Endothelial cell of umbilical vein (primary cell): ENCODE results near the gene CNNM2. TPM values are rescaled to one million over a fixed set of nuclear protein-coding genes. Genes with fewer than 3 reads are reported as not detected.

Source experiments
- BruUV-seq: library from RNA; stranded (reverse); fragments of 400-500 nt; replicated peaks from 2 replicates; lab custom pipeline; 2021; lab: Mats Ljungman, UMichigan
- CTCF ChIA-PET: fragments of 300-600, 350-600 bp; sonication (Branson Sonifier 250); formaldehyde crosslinking; loops from one replicate; lab custom pipeline; 2021; ENCODE audit warnings: antibody characterized with exemption, inconsistent platforms; lab: Charles Lee
- POLR2A ChIA-PET: fragments of 300-600, 350-600 bp; sonication (Branson Sonifier 250); formaldehyde crosslinking; loops from one replicate; lab custom pipeline; 2021; ENCODE audit warnings: antibody characterized with exemption, inconsistent platforms; lab: Charles Lee
- DNase-seq: peaks from one replicate; pipeline ENCODE4 v3.0.0-alpha.2; 2011; ENCODE audit warnings: low read depth, low spot score
- FAIRE-seq: peaks from 2 replicates; lab custom pipeline; 2011; peaks lifted over from hg19 to GRCh38; lab: Jason Lieb, UNC
- H2AFZ ChIP-seq: 2 replicates; pipeline ENCODE4 v1.6.0; 2012; ENCODE audit warnings: low read depth, low read length, control low read depth, inconsistent platforms
- H3K27ac ChIP-seq: 2 replicates; pipeline ENCODE4 v1.5.1; 2011; ENCODE audit warnings: low read depth, mild to moderate bottlenecking, control low read depth, low read length, moderate library complexity; ENCODE audit not compliant: insufficient read depth
- H3K27me3 ChIP-seq, 2 experiments: 2 replicates each; pipeline versions ENCODE4 v1.6.0 to v1.6.1; 2011; ENCODE audit warnings: low read length in 2 of 2, mixed read lengths in 1 of 2; ENCODE audit not compliant: control insufficient read depth in 2 of 2, insufficient read depth in 2 of 2
- H3K36me3 ChIP-seq, 2 experiments: 2 replicates in 1 of 2; 3 replicates in 1 of 2; pipeline ENCODE4 v1.5.1; 2011; ENCODE audit warnings: low read length in 2 of 2, mild to moderate bottlenecking in 1 of 2, moderate library complexity in 1 of 2; ENCODE audit not compliant: control insufficient read depth in 2 of 2, insufficient read depth in 2 of 2; ENCODE audit errors: extremely low read depth in 1 of 2
- H3K4me1 ChIP-seq: 3 replicates; pipeline ENCODE4 v1.5.1; 2011; ENCODE audit warnings: mild to moderate bottlenecking, low read length; ENCODE audit not compliant: control insufficient read depth, insufficient read depth; ENCODE audit errors: extremely low read depth
- H3K4me2 ChIP-seq: 2 replicates; pipeline ENCODE4 v1.6.1; 2011; ENCODE audit warnings: low read length, control low read depth, mixed read lengths; ENCODE audit not compliant: insufficient read depth
- H3K4me3 ChIP-seq, 3 experiments: fragments of 200-600 bp in 1 of 3; sonication (generic), shearing (Covaris generic) in 1 of 3; replicated peaks in 1 of 3; 2 replicates each; pipeline ENCODE4 v1.5.1; 2011 to 2016; ENCODE audit warnings: control low read depth in 3 of 3, low read length in 3 of 3, mild to moderate bottlenecking in 2 of 3, inconsistent platforms in 1 of 3, low read depth in 1 of 3, moderate library complexity in 1 of 3; ENCODE audit not compliant: insufficient read depth in 1 of 3
- H3K79me2 ChIP-seq: 2 replicates; pipeline ENCODE4 v1.6.0; 2012; ENCODE audit warnings: low read length, inconsistent platforms; ENCODE audit not compliant: control insufficient read depth, insufficient read depth
- H3K9ac ChIP-seq: replicated peaks from 2 replicates; pipeline ENCODE3; 2011; ENCODE audit warnings: low read length, control low read depth; ENCODE audit not compliant: insufficient read depth; ENCODE audit errors: extremely low read depth
- H3K9me1 ChIP-seq: replicated peaks from 3 replicates; pipeline ENCODE4 v1.6.0; 2011; ENCODE audit warnings: mild to moderate bottlenecking, low read length; ENCODE audit not compliant: control insufficient read depth, insufficient read depth; ENCODE audit errors: extremely low read depth
- H3K9me3 ChIP-seq: replicated peaks from 2 replicates; pipeline ENCODE4 v1.5.1; 2012; ENCODE audit warnings: low read length, inconsistent platforms; ENCODE audit not compliant: control insufficient read depth, insufficient read depth
- H4K20me1 ChIP-seq: replicated peaks from 2 replicates; pipeline ENCODE3; 2011; ENCODE audit warnings: mild to moderate bottlenecking, low read length; ENCODE audit not compliant: control insufficient read depth, insufficient read depth; ENCODE audit errors: extremely low read depth
- CTCF ChIP-seq, 2 donors: IDR thresholded peaks; 1 replicate in 1 of 2; 2 replicates in 1 of 2; pipeline ENCODE4 v1.5.1; 2011; ENCODE audit warnings: low read length in 2 of 2, mild to moderate bottlenecking in 2 of 2, moderate library complexity in 2 of 2, control low read depth in 1 of 2, inconsistent platforms in 1 of 2, low read depth in 1 of 2; ENCODE audit not compliant: insufficient read depth in 1 of 2; ENCODE audit errors: extremely low read depth in 1 of 2
- EZH2 ChIP-seq: IDR thresholded peaks from 2 replicates; pipeline ENCODE4 v1.6.1; 2012; ENCODE audit warnings: borderline replicate concordance, low read depth, mild to moderate bottlenecking, moderate library complexity, low read length, inconsistent platforms; ENCODE audit not compliant: severe bottlenecking
- FOS ChIP-seq: IDR thresholded peaks from 2 replicates; pipeline ENCODE4 v1.6.1; 2011; ENCODE audit warnings: mild to moderate bottlenecking, low read length, moderate library complexity, borderline replicate concordance; ENCODE audit not compliant: insufficient read depth
- GATA2 ChIP-seq: IDR thresholded peaks from 2 replicates; pipeline ENCODE4 v1.7.0; 2011; ENCODE audit warnings: low read depth, mild to moderate bottlenecking, moderate library complexity, mixed read lengths, low read length; ENCODE audit not compliant: insufficient read length, insufficient read depth
- JUN ChIP-seq: IDR thresholded peaks from 2 replicates; pipeline ENCODE4 v1.6.1; 2011; ENCODE audit warnings: borderline replicate concordance, low read depth; ENCODE audit not compliant: insufficient read length, insufficient read depth
- MAX ChIP-seq: IDR thresholded peaks from 2 replicates; pipeline ENCODE4 v1.6.1; 2011; ENCODE audit not compliant: insufficient read depth, insufficient read length
- MYC ChIP-seq: IDR thresholded peaks from one replicate; pipeline ENCODE4 v1.6.1; 2011; ENCODE audit warnings: mild to moderate bottlenecking, low read depth, low read length
- POLR2A ChIP-seq: IDR thresholded peaks from 2 replicates; pipeline ENCODE4 v1.6.1; 2012; ENCODE audit warnings: low read depth, mild to moderate bottlenecking, control low read depth, low read length
- POLR2AphosphoS5 ChIP-seq: IDR thresholded peaks from 2 replicates; pipeline ENCODE4 v1.6.1; 2012; ENCODE audit warnings: low read depth, mild to moderate bottlenecking, control low read depth, low read length, moderate library complexity; ENCODE audit not compliant: insufficient read depth
- dilution Hi-C: fragments of 300-500 bp; cut with MboI; formaldehyde crosslinking; loops from one replicate; pipeline ENCODE4 v1.15.0; 2019; ENCODE audit warnings: low sequenced_read_pairs; ENCODE audit not compliant: extremely low pct_ligation_motif_present
- intact Hi-C: fragments of 100-400 bp; cut with micrococcal nuclease; formaldehyde crosslinking; loops from one replicate; pipeline ENCODE4 v1.10.0; 2022
- polyA plus RNA-seq, 4 experiments: library from polyadenylated mRNA; depleted of rRNA in 3 of 4; stranded (reverse) in 3 of 4; unstranded in 1 of 4; fragments of >200 nt; gene quantifications; 2 replicates each; pipeline versions ENCODE4 v1.2.1 to v1.2.3, GENCODE V29; 2011 to 2012; ENCODE audit warnings: missing spikeins in 1 of 4
- total RNA-seq: library from RNA; stranded (reverse); gene quantifications from 2 replicates; pipeline ENCODE4 v1.2.3, GENCODE V29; 2021

The CNNM2 gene
- total and polyA plus RNA-seq, 2 donors (not counting 3 experiments of a cell fraction or from before 2014, with no cell fraction given) = 1.9 to 3.0 TPM

GRCh38 chr10:102964713-102965112, 46.6 kb downstream of the CNNM2 start:
- Histone ChIP-seq H2AFZ (no peak overlapping the region), H3K4me2 (no peak overlapping the region), H3K79me2 (no peaks in the 10 kb centered on the region), H3K9ac (no peak overlapping the region), H3K27ac (no peak overlapping the region), H3K36me3 (no peaks in the 10 kb centered on the region), H3K9me3 (no peaks in the 10 kb centered on the region), H3K4me1 (peaks cover 2% of the 10 kb centered on the region), H3K9me1 (no peaks in the 10 kb centered on the region), H4K20me1 (no peaks in the 10 kb centered on the region), H3K4me3 (no peak overlapping the region), H3K27me3 (no peaks in the 10 kb centered on the region)
- intact Hi-C loops (no loop called here), dilution Hi-C loops (no loop called here)
- FAIRE-seq (no peak), DNase-seq (no peak)
- CTCF ChIA-PET = no interaction called here
- TF ChIP-seq POLR2AphosphoS5 (no peak), GATA2 (no peak), MYC (no peak), POLR2A (no peak), FOS (no peak), MAX (no peak), EZH2 (no peak), JUN (no peak), CTCF (IDR thresholded peaks at IDR 0.05; ENCODE audit: extremely low read depth in 1 of 2, insufficient read depth in 1 of 2, low read depth in 1 of 2, low read length in 2 of 2) (no peak)
- POLR2A ChIA-PET = no interaction called here
- BruUV-seq = no TSS peak
